GM18867 (cell line): ENCODE results near the gene CC2D1A.
A peak's percentile ranks its signal among the peaks of the same experiment; 100 is the strongest.

ENCODE experiments used
- ATAC-seq: cut with Tn5 transposase; IDR thresholded peaks from one replicate; pipeline ENCODE4 v1.9.1; 2021; ENCODE audit warnings: mild to moderate bottlenecking, moderate library complexity; ENCODE audit not compliant: unreplicated experiment

CC2D1A gene

DNA sequence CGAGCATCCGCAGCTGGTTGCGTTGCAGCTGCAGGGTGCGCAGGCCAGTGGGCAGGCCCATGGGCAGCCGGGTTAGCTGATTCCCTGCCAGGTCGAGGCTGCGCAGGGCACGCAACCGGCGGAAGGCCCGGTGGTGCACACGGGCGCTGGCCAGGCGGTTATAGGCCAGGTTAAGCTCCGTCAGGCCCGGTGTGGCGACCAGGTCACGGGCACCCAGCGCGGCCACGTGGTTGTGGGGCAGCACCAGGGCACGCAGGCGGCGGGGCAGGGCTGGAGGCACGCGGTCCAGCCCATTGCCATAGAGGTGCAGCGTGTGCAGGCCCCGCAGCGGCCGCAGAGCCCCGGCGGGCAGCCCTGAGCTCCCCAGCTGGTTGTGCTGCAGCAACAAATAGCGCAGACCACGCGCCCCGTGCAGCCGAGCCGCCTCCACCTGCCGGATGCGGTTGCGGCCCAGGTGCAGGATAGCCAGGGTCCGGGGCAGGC is 27.0 kb downstream of the CC2D1A start:
- no peak for ATAC-seq

DNA sequence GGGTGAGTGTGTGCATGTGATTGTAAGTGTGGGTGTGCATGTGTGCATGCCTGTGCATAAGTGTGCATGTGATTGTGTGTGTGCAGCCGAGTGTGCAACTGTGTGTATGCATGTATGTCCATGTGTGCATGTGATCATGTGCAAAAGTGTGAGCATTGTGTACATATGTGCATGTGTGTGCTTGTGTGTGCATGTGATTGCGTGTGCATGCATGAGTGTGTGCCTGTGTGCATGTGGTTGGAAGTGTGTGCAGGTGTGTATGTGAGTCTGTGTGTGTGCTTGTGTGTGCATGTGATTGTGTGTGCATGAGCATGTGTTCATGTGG is 28.7 kb downstream of the CC2D1A start:
- no peak for ATAC-seq

DNA sequence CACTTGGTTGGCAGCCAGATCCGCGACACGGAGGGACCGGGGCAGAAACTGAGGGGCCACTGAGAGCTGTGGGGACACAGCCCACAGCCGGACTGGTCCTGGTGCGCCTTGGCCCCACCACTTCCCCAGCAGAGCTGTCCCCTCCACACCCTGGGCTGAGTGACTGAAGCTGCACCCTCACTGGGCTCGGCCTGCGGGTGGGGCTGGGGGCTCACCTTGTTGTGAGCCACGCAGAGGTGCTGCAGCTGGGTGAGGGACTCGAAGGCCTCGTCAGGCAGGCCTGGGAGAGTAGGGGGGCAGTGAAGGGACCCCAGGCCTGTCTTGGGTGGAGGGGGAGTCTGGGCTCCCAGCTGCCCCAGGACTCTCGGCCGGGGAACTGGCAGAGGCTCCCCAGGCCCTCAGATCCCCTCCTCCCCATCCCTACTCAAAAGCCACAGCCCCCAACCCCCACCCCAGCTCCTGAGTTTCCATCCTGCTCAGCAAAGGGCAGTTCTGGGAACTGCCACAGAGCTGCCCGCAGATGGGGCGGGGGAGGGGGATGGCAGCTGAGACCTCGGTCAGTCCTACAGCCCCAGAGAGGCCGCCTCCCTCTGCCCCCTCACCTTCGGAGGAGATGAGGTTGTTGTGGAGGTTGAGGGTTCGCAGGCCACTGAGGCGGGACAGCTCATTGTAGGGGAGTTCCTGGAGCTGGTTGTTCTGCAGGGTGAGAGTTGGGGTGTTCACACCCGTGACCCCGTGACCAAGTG is 29.9 kb downstream of the CC2D1A start:
- ATAC-seq = no peak

DNA sequence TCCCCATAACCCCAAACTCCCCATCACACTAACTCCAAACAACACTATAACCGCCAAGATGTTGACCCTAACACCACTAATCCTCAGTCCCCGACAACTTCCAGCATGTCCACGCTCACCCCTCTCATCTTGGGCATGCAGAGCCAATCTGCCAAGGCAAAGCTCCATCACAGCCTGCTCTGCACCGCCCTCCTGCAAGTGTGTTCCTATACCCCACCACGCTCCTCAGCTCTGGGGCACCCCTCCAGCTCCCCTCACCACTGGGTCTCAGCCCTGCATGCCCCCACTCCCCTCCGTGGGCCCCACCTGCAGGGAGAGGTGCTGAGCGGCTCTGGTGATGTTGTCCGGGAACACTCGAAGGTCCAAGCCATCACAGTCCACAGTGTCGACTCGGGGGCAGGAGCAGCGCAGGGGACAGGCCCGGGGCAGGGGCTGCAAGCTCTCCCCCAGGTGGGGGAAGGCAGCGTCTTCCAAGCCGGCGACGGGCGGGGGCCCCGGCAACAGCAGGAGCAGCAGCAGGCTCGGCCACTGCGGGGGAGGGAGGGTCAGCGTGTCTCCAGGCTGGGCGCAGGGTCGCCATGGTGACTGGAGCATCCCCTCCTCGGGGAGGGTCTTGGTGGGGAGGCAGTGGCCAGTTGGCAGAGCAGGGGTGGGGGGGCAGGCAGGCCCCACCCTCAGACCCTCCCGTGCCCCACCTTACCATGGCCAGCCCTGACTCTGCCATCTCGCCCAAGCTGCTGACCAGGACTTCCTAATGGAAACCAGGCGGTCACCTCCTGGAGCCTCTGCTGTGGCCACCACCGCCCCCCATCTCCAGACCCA is 31.7 kb downstream of the CC2D1A start:
- ATAC-seq = no peak

DNA sequence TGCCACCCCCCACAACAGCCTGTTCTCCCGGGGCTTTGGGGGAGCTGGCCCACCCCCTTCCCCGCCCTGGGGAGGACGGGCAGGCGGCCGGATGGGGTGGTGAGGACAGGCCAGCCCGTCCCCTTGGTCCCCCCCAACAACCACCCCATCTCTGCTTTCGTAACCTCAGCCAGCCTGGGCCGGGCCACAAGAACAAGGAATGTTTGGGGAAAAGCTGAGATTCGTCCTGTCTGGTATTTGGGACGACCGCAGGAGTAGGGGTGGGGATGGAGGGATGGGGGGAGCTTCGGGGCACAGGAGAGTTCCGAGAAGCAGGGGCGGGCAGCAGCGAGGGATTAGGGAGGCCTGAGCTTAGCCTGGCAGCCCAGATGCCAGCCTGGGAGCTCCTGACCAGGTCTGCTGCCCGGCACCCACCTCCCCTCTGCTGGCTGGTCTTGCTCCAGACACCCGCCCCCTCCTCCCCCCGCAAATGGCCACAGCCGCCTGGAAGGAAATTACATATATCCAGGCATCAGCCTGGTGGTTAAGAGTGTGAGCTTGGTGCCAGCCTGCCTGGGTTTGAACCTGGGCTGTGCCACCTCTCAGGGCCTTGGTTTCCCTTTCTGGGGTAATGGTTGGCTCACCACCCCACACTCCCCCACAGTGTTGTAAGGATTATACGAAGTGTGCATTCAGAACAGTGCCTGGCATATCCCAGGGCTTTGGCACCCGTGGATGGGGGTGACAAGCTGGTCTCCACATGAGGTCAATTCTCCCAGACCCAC is 32.5 kb downstream of the CC2D1A start, which contains the start of gene PODNL1:
PODNL1 (minus strand) TSS at position 117 of the 764 bp plus-strand sequence. CDS start 236 bp downstream, outside the sequence.
- no peak for ATAC-seq

DNA sequence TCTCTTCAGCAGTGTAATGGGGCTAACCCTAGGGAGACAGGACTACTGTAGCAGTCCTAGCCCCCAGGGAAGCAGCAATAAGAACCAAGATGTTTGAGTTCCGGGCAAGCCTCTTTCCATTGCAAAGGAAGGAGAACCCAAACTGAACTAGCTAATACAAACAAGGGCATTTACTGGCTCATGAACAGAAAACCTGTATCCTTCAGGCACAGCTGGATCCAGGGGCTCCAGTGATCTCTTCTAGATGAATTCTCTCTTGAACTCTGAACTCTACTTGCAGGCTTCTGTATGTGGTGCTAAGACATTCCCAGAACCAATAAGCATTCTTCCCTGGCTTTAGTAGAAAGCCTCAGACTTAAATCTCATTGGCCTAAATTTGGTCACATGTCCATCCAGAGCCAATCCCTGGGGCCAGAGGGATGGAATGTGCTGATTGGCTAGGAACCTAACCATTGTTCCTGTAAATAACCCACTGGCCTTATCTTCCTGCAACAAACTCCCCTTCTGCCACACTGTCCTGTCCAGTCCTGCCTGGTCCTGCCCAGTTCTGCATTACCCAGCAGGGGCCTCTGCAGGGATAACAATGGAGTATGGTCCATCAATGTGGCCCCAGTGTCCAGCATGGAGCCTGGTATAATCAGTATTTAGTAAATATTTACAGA is 36.2 kb downstream of the CC2D1A start:
- no peak for ATAC-seq

DNA sequence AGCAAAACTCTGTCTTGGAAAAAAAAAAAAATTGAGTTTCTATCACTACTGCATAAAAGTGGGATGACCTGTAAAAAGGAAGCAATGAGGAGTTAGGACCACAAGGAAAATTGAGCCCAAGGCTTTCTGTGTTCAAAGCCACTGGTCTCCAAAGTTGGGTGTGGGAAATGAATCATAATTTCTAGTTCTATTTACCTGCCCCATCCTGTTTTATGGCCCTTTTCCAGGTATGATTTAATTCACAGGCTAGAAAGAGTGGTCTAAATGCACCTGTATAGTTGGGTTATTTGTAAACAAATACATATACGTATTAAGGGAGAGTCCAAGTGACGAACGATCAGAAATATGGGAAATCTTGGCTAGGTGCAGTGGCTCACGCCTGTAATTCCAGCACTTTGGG is 40.4 kb downstream of the CC2D1A start:
- ATAC-seq = no peak

DNA sequence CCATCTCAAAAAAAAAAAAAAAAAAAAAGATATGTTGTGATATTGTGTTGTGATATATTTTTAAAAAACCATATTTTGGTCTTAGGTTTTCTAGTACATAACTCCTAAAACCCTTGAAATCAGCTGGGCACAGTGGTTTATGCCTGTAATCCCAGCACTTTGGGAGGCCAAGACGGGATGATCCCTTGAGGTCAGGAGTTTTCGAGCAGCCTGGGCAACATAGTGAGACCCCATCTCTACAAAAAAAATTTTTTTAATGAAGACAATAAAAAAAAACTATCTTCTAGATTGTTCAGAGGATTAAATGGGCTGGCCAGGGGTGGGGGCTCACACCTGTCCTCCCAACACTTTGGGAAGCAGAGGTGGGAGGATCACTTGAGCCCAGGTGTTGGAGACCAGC is 45.0 kb downstream of the CC2D1A start:
- no peak for ATAC-seq

DNA sequence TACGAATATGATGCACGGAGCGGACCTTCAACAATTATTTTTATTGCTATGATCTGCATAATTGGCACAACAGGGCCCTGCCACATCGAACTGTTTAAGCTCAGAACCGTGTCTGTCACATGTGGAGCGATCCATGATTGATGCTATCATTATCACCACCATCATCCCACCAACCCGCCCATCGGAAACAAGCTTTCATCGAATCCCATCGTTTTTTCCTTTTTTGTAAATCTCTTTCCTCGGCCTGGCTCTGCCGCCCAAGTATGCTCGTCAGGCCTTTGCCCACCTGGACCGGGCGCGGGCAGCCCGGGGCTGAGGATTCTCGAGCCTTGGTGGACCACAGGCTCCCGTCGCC is 45.8 kb downstream of the CC2D1A start:
- no peak for ATAC-seq

DNA sequence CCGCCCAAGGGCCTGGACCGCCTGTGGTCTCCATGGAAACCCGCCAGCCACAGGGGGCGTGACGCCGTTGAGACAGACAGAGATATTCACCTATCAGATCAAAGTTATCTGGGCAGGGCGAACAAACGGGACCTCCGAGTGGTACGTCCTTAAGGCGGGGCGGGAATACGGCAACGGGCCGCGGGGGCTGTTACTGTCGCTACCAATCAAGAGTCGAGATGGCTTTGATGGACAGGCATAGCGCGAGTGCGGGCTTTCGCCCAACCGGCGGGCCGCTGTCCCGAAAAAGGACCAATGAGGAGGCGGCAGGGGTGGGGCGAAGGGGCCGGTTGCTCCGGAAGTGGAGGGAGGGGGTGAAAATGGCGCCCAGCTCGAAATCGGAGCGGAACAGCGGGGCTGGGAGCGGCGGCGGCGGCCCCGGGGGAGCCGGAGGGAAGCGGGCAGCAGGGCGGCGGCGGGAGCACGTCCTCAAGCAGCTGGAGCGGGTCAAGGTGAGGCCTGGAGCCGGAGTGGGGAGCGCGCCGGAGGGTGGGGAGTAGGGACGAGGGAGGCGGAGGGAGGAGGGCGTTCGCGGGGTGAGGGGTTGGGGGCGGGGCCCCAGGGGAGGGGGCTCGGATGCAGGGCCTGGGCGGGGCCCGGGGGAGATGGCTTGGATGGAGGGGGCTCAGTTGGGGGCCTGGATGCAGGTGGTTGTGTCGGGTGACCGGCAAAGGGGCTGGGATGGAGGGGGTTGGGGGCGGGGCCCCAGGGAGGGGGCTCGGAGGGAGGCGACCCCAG is 46.3 kb downstream of the CC2D1A start, which contains the start of gene DCAF15:
DCAF15 (plus strand) TSS at position 356 of the 777 bp plus-strand sequence; CDS start at position 360, 4 bp downstream.
- ATAC-seq = peak; percentile 96

DNA sequence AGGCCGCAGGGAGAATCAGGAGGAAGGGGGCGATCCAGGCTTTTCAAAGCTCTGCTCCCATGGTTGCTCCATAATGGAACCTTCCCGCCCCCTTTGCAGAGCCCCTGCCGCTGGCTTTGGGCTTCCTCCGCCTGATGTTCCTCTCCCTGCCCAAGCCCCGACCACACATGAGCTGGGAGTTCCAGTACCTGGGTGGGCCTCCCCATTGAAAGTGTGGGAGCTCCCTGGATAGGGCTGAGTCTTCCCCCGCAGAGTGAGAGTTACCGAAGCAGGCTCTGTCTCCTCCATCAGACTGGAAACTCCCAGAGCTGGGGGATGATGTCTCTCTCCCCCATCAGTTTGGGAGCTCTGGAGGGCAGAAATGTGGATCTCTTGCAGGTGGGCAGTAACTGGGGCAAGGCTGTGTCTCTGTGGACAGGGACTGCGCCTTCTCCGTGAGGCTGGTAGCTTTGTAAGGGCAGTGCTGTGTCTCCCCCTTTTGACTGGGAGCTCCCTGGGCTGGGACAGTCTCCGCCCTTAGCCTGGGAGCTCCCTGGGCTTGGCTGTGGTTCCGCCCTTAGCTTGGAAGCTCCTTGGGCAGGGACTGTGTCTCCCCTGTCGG is 47.0 kb downstream of the CC2D1A start:
- ATAC-seq = no peak

DNA sequence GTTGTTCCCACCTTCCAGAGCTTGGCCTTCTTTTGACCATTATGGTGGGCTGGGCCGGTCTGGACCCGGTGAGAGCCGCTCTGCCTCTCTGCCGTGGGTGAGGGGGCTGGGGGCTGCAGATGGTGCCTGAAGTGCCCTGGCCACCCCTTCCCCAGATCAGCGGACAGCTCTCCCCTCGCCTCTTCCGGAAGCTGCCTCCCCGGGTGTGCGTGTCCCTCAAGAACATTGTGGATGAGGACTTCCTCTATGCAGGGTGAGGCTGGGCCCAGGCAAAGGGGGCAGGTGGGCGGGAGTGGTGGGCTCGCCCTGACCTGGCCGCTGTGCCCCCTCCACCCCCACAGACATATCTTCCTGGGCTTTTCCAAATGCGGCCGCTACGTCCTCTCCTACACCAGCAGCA is 48.2 kb downstream of the CC2D1A start:
- no peak for ATAC-seq

DNA sequence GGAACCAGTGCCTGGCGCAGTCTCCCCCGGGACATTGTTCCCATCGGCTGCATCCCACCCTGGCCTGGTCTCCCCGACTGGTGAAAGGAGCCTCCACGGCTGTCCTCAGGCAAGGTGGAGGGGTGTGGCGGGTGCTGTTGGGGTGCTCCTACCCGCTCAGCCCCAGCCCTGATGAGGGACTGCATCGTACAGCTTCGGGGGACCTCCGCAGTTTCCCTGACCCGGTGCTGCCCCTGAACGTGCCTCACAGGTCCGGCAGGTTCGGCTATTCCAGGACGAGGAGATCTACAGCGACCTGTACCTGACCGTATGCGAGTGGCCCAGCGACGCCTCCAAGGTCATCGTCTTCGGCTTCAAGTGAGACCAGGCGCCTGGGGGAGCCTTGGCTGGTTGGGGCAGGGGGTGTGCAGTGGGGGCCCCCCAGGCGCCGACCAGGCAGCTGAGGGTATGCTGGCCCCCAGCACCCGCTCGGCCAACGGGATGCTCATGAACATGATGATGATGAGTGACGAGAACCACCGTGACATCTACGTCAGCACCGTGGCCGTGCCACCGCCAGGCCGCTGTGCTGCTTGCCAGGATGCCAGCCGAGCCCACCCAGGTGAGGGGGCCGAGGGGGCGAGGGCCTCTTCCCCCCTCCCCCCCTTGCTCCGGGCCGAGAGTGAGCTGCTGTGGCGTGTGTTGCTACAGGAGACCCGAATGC is 49.8 kb downstream of the CC2D1A start:
- ATAC-seq = no peak

DNA sequence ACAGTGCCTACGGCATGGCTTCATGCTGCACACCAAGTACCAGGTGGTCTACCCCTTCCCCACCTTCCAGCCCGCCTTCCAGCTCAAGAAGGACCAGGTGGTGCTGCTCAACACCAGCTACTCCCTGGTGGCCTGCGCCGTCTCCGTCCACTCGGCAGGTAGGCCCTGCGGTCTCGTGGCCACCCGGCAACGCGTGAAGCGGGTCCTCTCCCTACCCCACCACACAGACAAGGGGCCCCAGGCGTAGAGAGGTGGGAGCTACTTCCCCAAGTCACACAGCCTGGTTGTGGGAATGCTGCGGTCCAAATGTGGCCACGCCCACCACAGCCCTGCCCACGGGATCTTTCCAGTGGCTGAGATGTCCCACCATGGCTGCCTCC is 50.4 kb downstream of the CC2D1A start:
- ATAC-seq = no peak

DNA sequence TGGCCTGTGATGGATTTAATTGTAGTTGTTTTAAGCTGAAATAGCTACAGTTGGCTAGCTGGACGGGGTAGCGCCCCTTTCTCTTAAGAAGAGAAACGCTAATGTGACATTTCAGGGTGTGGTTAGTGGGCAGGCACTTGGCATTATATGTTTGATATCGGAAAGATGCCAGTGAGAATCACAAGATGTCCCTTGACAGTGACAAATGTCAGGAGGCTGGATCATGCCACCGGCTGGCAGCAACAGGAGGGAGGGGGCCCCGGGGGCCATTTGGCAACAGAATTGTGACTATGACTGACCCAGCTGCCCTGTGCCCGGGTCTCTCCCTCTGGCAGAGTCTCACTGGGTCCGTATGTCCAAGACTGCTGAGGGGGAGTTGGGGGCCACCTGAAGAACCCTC is 51.0 kb downstream of the CC2D1A start:
- ATAC-seq = no peak

DNA sequence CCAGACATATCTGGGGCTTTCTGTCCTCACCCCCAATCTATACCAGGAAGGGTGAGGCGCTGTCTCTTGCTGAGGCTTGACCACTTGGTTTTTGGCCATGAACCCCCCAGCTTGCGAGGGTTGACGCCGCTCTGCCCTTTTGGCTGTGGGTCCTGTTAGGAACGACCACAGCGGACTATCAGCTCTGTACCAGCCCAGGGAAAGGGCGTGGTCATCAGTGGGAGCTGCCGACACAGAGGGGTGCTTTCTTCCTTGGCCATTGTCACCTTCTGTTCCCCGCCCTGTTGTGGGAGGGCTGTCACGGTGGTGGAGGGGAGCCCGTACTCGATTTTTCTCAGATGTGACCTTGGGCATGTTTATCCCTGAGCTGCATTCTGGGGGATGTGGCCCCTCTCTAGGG is 52.0 kb downstream of the CC2D1A start:
- ATAC-seq = no peak

DNA sequence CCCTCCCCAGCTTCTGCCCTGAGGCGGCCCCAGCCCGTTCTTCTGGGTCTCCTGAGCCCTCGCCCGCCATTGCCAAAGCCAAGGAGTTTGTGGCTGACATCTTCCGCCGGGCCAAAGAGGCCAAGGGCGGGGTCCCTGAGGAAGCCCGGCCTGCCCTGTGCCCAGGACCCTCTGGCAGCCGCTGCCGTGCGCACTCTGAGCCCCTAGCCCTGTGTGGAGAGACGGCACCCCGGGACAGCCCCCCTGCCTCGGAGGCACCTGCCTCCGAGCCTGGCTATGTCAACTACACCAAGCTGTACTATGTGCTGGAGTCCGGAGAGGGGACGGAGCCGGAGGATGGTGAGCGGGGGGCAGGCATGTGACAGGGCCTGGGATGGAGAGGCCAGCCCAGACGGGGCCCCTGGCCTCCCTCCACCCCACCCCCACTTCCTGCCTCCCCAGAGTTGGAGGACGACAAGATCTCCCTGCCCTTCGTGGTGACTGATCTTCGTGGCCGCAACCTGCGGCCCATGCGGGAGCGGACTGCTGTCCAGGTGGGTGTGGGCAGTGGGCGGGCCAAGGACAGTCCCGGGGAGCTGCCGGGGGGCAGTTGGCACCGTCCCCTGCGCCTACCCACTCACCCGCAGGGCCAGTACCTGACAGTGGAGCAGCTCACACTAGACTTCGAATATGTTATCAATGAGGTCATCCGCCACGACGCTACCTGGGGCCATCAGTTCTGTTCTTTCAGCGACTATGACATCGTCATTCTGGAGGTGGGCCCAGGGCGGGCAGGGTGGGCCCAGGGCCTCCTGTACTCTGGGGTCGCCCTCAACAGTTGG is 53.4 kb downstream of the CC2D1A start:
- ATAC-seq = no peak
